GM12878 (cell line): ENCODE measurements around the gene CABP7.

ENCODE experiments used
- EZH2 ChIP-seq: IDR thresholded peaks from 2 replicates; pipeline ENCODE4 v1.6.1; 2012; ENCODE audit warnings: low read depth, mild to moderate bottlenecking, control low read depth, inconsistent platforms, low read length, borderline replicate concordance; ENCODE audit not compliant: control insufficient read depth
- STAT3 ChIP-seq: IDR thresholded peaks from 2 replicates; pipeline ENCODE4 v1.6.1; 2011; ENCODE audit warnings: low read depth, low read length, improper control_type of control experiment

DNA sequence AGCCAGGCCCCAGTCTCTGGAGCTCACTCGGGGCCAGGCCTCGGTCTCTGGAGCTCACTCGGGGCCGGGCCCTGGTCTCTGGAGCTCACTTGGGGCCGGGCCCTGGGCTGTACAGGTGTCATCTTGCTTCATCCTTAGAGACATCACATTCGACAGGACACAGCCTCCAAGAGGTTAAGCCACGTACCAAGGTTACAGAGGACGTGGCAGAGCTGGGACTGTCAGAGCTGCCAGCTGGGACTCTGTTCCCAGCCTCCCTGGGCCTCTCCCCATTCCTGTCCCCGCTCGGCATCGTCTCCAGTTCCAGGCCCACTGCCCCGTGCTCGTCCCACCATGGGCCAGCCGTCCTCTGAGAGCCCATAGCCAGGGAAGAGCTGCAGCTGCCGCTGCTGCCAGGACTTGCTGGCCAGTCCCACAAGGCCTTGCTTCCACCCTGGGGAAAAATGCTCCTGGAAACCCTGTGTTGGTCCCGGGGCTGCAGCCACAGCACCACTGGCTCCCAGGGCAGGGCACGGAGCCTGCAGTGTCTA lies 19.6 kb downstream of the CABP7 start:
- no peak for TF ChIP-seq EZH2
- no peak for TF ChIP-seq STAT3
